ENCODE measurements around the gene TLE2. TPM values are rescaled to one million over a fixed set of nuclear protein-coding genes. Genes with fewer than 3 reads are reported as not detected.

TLE2 gene
- total RNA-seq, 1 donor from 2014 or later = 13.7 TPM

GRCh38 chr19:3035542-3036118, 6.5 kb upstream of the TLE2 start:
- Mint-ChIP-seq H3K27me3 (ENCODE audit: low read depth) (peaks cover 28% of the 10 kb centered on the region), H3K4me3 (ENCODE audit: unreplicated experiment) (peak overlapping the region; percentile 83), H3K9me3 (ENCODE audit: low read depth) (no peaks in the 10 kb centered on the region), H3K27ac (ENCODE audit: unreplicated experiment) (peak overlapping the region; percentile 93), H3K4me1 (ENCODE audit: low read depth) (peaks cover 20% of the 10 kb centered on the region), H3K36me3 (ENCODE audit: low read depth) (peaks cover 2% of the 10 kb centered on the region)
- TF ChIP-seq CTCF (IDR thresholded peaks at IDR 0.05) = no peak
- peak; percentile 98 for DNase-seq (ENCODE audit: low spot score)

- Mint-ChIP-seq H3K4me3 (ENCODE audit: unreplicated experiment) (peak overlapping the region; percentile 83), H3K4me1 (ENCODE audit: low read depth) (peaks cover 20% of the 10 kb centered on the region), H3K27me3 (ENCODE audit: low read depth) (peaks cover 34% of the 10 kb centered on the region), H3K36me3 (ENCODE audit: low read depth) (peaks cover 2% of the 10 kb centered on the region), H3K27ac (ENCODE audit: unreplicated experiment) (peak overlapping the region; percentile 93), H3K9me3 (ENCODE audit: low read depth) (no peaks in the 10 kb centered on the region)
- no peak for DNase-seq (ENCODE audit: low spot score)
- no peak for TF ChIP-seq CTCF (IDR thresholded peaks at IDR 0.05)
Measured at GRCh38 chr19:3034656-3035541, 5.8 kb upstream of the TLE2 start.

- H3K4me1 Mint-ChIP-seq (ENCODE audit: low read depth) = peaks cover 20% of the 10 kb centered on the region
- no peaks in the 10 kb centered on the region for H3K9me3 Mint-ChIP-seq (ENCODE audit: low read depth)
- H3K27me3 Mint-ChIP-seq (ENCODE audit: low read depth) = peaks cover 34% of the 10 kb centered on the region
- H3K4me3 Mint-ChIP-seq (ENCODE audit: unreplicated experiment) = no peak overlapping the region
- no peak for TF ChIP-seq CTCF (IDR thresholded peaks at IDR 0.05)
- peaks cover 2% of the 10 kb centered on the region for H3K36me3 Mint-ChIP-seq (ENCODE audit: low read depth)
- no peak for DNase-seq (ENCODE audit: low spot score)
- no peak overlapping the region for H3K27ac Mint-ChIP-seq (ENCODE audit: unreplicated experiment)
Measured at GRCh38 chr19:3034406-3034655, 5.3 kb upstream of the TLE2 start.

GRCh38 chr19:3033595-3034405, 4.7 kb upstream of the TLE2 start:
- TF ChIP-seq CTCF (IDR thresholded peaks at IDR 0.05) = no peak

GRCh38 chr19:3031607-3031867, 2.5 kb upstream of the TLE2 start:
- Mint-ChIP-seq H3K4me1 (ENCODE audit: low read depth) (peaks cover 20% of the 10 kb centered on the region), H3K27me3 (ENCODE audit: low read depth) (peaks cover 39% of the 10 kb centered on the region), H3K27ac (ENCODE audit: unreplicated experiment) (no peak overlapping the region), H3K36me3 (ENCODE audit: low read depth) (peaks cover 3% of the 10 kb centered on the region), H3K4me3 (ENCODE audit: unreplicated experiment) (no peak overlapping the region), H3K9me3 (ENCODE audit: low read depth) (no peaks in the 10 kb centered on the region)
- no peak for TF ChIP-seq CTCF (IDR thresholded peaks at IDR 0.05)
- DNase-seq (ENCODE audit: low spot score) = no peak

More at GRCh38 chr19:3033595-3034405, 4.7 kb upstream of the TLE2 start:
- Mint-ChIP-seq H3K27ac (ENCODE audit: unreplicated experiment) (no peak overlapping the region), H3K4me3 (ENCODE audit: unreplicated experiment) (no peak overlapping the region), H3K27me3 (ENCODE audit: low read depth) (peaks cover 34% of the 10 kb centered on the region), H3K9me3 (ENCODE audit: low read depth) (no peaks in the 10 kb centered on the region), H3K36me3 (ENCODE audit: low read depth) (peaks cover 2% of the 10 kb centered on the region), H3K4me1 (ENCODE audit: low read depth) (peaks cover 20% of the 10 kb centered on the region)
- no peak for DNase-seq (ENCODE audit: low spot score)

All from chondrocyte (in vitro differentiated cells).